Transverse colon (tissue), 4 donors: Measurements from ENCODE around the gene ERG.

Experiments used
- CTCF ChIP-seq, 5 experiments: fragments of 200-600 bp in 3 of 5; fragments of 450-650 bp in 2 of 5; sonication (generic) in 3 of 5; IDR thresholded peaks; 1 replicate in 2 of 5; 2 replicates in 3 of 5; pipeline ENCODE4 v1.5.1; 2016 to 2017; ENCODE audit warnings: antibody characterized with exemption in 5 of 5, inconsistent platforms in 3 of 5, mild to moderate bottlenecking in 2 of 5, moderate library complexity in 1 of 5
- EP300 ChIP-seq: sonication (generic); formaldehyde crosslinking; IDR thresholded peaks from one replicate; pipeline ENCODE4 v1.6.1; 2017; ENCODE audit warnings: antibody characterized with exemption, low read depth
- POLR2A ChIP-seq: fragments of 450-650 bp; IDR thresholded peaks from one replicate; pipeline ENCODE4 v1.6.1; 2016; ENCODE audit warnings: antibody characterized with exemption, mild to moderate bottlenecking, moderate library complexity
- POLR2AphosphoS5 ChIP-seq, 3 donors: sonication (generic); formaldehyde crosslinking; IDR thresholded peaks; one replicate each; pipeline ENCODE4 v1.6.1; 2016; ENCODE audit warnings: antibody characterized with exemption in 3 of 3

DNA sequence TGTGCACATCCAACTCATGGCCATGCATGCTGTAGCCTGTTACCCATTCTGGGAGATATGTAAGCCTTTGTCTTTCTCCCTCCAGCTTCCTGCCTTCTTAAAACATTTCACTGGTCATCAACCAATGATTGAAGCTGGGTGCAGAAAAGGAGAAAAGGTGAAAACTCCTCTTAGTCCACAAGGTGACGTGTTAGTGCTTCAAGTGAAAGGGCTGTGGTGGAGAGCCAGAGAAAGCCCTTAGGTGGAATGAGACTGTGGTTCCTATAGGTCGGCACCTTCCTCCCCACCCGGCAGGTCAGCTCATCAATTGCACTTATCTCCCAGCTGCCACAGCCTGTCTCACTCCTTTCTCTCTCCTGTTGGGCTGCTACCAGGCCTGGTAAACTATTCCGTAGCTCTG, 30.4 kb downstream of the ERG start:
- TF ChIP-seq CTCF (IDR thresholded peaks at IDR 0.05), result no peak
- TF ChIP-seq EP300, result no peak
- no peak for TF ChIP-seq POLR2A
- TF ChIP-seq POLR2AphosphoS5 (IDR thresholded peaks at IDR 0.05), result no peak
